ENCODE measurements around the gene CLUH. TPM values are rescaled to one million over a fixed set of nuclear protein-coding genes. Genes with fewer than 3 reads are reported as not detected.

CLUH gene
- 32.4 and 32.9 TPM in 2 replicates for total RNA-seq

GRCh38 chr17:2711608-2712299 lies at the start of gene CLUH:
TSS of gene CLUH (minus strand) at chr17:2711764. CDS start at chr17:2711661, 103 bp downstream.

GRCh38 chr17:2749058-2749783 lies 37.7 kb upstream of the CLUH start, which contains the start of gene CCDC92B:
TSS of gene CCDC92B (minus strand) at chr17:2749652. CDS start at chr17:2735145, 14,507 bp downstream.

Other genes starting within 250 kb of the CLUH start
- gene METTL16, start 199.9 kb downstream of the CLUH start, total RNA-seq = 10.7 and 15.3 TPM in 2 replicates
- 45.0 and 73.3 TPM in 2 replicates for gene PAFAH1B1, start 118.1 kb downstream of the CLUH start, total RNA-seq
- gene CCDC92B, start 37.9 kb upstream of the CLUH start, total RNA-seq = not detected in 2 replicates
- 0.81 and 2.2 TPM in 2 replicates for gene RAP1GAP2, start 84.7 kb upstream of the CLUH start, total RNA-seq